GM23248 (cell line): ENCODE measurements around the gene ATG7.

ENCODE experiments used
- EZH2 ChIP-seq: fragments of 200-600 bp; sonication (generic); IDR thresholded peaks from 2 replicates; pipeline ENCODE4 v1.6.1; 2018; ENCODE audit warnings: antibody characterized with exemption, mild to moderate bottlenecking; ENCODE audit not compliant: insufficient read depth, poor library complexity, severe bottlenecking
- EZH2phosphoT487 ChIP-seq: fragments of 200-600 bp; sonication (generic); IDR thresholded peaks from 2 replicates; pipeline ENCODE4 v1.6.1; 2018; ENCODE audit warnings: antibody characterized with exemption, moderate library complexity, mild to moderate bottlenecking, low read depth; ENCODE audit not compliant: insufficient read depth

DNA sequence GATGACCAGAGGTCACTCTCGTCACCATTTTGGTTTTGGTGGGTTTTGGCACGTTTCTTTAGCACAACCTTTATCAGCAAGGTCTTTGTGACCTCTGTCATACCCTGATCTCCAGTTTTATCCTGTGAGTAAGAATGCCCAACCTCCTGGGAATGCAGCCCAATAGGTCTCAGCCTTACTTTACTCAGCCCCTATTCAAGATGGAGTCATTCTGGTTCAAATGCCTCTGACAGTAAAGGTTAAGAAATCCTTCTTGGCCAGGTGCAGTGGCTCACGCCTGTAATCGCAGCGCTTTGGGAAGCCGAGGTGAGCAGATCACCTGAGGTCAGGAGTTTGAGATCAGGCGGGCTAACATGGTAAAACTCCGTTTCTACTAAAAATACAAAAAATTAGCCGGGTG, 3.2 kb upstream of the ATG7 start:
- no peak for TF ChIP-seq EZH2
- TF ChIP-seq EZH2phosphoT487, result no peak
